ACHN (cell line): ENCODE measurements around the gene DAPK1.

Experiments
- DNase-seq: peaks from one replicate; pipeline ENCODE4 v3.0.0-alpha.2; 2015
- in situ Hi-C: cut with HindIII; loops from 2 replicates; pipeline ENCODE4 v1.10.0; 2017; ENCODE audit warnings: low sequenced_read_pairs, low pct_ligation_motif_present, low pct_unique_long_range_greater_than_20kb

DAPK1 gene

GRCh38 chr9:87703636-87704276 is 206.1 kb downstream of the DAPK1 start:
- DNase-seq, result no peak
- in situ Hi-C loops, result no loop called here

- no peak for DNase-seq
- in situ Hi-C loops, result no loop called here
Measured at GRCh38 chr9:87704342-87704741, 206.7 kb downstream of the DAPK1 start.

- in situ Hi-C loops, result no loop called here
- no peak for DNase-seq
Measured at GRCh38 chr9:87706066-87706739, 208.5 kb downstream of the DAPK1 start.

- in situ Hi-C loops, result no loop called here
- no peak for DNase-seq
Measured at GRCh38 chr9:87707805-87708506, 210.3 kb downstream of the DAPK1 start.

GRCh38 chr9:87708546-87708945 is 210.9 kb downstream of the DAPK1 start:
- in situ Hi-C loops, result no loop called here
- DNase-seq, result no peak

- DNase-seq, result no peak
Measured at GRCh38 chr9:87708986-87709728, 211.5 kb downstream of the DAPK1 start.

GRCh38 chr9:87710443-87710842 is 212.8 kb downstream of the DAPK1 start:
- in situ Hi-C loops, result no loop called here
- no peak for DNase-seq

More at GRCh38 chr9:87708986-87709728, 211.5 kb downstream of the DAPK1 start:
- in situ Hi-C loops, result no loop called here

GRCh38 chr9:87711857-87712800 is 214.5 kb downstream of the DAPK1 start:
- in situ Hi-C loops, result no loop called here
- peak; percentile 5 for DNase-seq

- in situ Hi-C loops, result no loop called here
- DNase-seq, result no peak
Measured at GRCh38 chr9:87712801-87713277, 215.2 kb downstream of the DAPK1 start.

- in situ Hi-C loops, result no loop called here
- peak; percentile 89 for DNase-seq
Measured at GRCh38 chr9:87713278-87713987, 215.8 kb downstream of the DAPK1 start.

GRCh38 chr9:87713988-87714330 is 216.3 kb downstream of the DAPK1 start:
- no peak for DNase-seq
- in situ Hi-C loops, result no loop called here

GRCh38 chr9:87714819-87715218 is 217.2 kb downstream of the DAPK1 start:
- in situ Hi-C loops, result no loop called here
- DNase-seq, result peak; percentile 8

- no peak for DNase-seq
- in situ Hi-C loops, result no loop called here
Measured at GRCh38 chr9:87716141-87716540, 218.5 kb downstream of the DAPK1 start.

GRCh38 chr9:87717456-87717855 is 219.8 kb downstream of the DAPK1 start:
- DNase-seq, result no peak
- in situ Hi-C loops, result no loop called here

GRCh38 chr9:87718231-87718630 is 220.6 kb downstream of the DAPK1 start:
- no peak for DNase-seq
- in situ Hi-C loops, result no loop called here

- no peak for DNase-seq
- in situ Hi-C loops, result no loop called here
Measured at GRCh38 chr9:87718852-87719612, 221.4 kb downstream of the DAPK1 start.

GRCh38 chr9:87720173-87720572 is 222.5 kb downstream of the DAPK1 start:
- in situ Hi-C loops, result no loop called here
- DNase-seq, result no peak
